SK-N-SH (cell line): ENCODE results near the gene AGMO. TPM values are rescaled to one million over a fixed set of nuclear protein-coding genes. Genes with fewer than 3 reads are reported as not detected.

Source experiments
- CTCF ChIA-PET: fragments of 300-600, 350-600 bp; formaldehyde crosslinking; extraction: SDS; loops from one replicate; lab custom pipeline; 2021; lab: Yijun Ruan, JAX
- POLR2A ChIA-PET: fragments of 350-600 bp; sonication (Branson Sonifier 250); formaldehyde crosslinking; extraction: SDS; loops from one replicate; lab custom pipeline; 2020; ENCODE audit warnings: antibody characterized with exemption, inconsistent platforms; lab: Yijun Ruan, JAX
- DNase-seq: peaks from one replicate; pipeline ENCODE4 v3.0.0; 2012
- H2AFZ ChIP-seq: fragments of 200-600 bp; sonication (generic); 2 replicates; pipeline ENCODE4 v1.8.1; 2016; ENCODE audit warnings: antibody characterized with exemption, mild to moderate bottlenecking, low read depth
- H3F3A ChIP-seq: fragments of 200-600 bp; sonication (generic); replicated peaks from 2 replicates; pipeline ENCODE3; 2016; ENCODE audit warnings: antibody characterized with exemption, mild to moderate bottlenecking; ENCODE audit not compliant: insufficient read depth
- H3K27ac ChIP-seq, 2 experiments: fragments of 200-500 bp in 1 of 2; fragments of 200-600 bp in 1 of 2; sonication (Bioruptor generic) in 1 of 2; sonication (generic), shearing (Covaris generic) in 1 of 2; 2 replicates each; pipeline versions ENCODE4 v1.5.1 to v1.6.1; 2014 to 2016; ENCODE audit warnings: low read depth in 2 of 2, inconsistent platforms in 1 of 2, low read length in 1 of 2, mild to moderate bottlenecking in 1 of 2, mixed read lengths in 1 of 2
- H3K27me3 ChIP-seq: fragments of 200-600 bp; sonication (generic), shearing (Covaris generic); 2 replicates; pipeline ENCODE4 v1.6.1; 2016; ENCODE audit warnings: mixed run types; ENCODE audit not compliant: insufficient read depth
- H3K36me3 ChIP-seq, 2 experiments: fragments of 200-500 bp in 1 of 2; fragments of 200-600 bp in 1 of 2; sonication (Bioruptor generic) in 1 of 2; sonication (generic) in 1 of 2; replicated peaks in 1 of 2; 2 replicates each; pipeline versions ENCODE3 to v1.5.1; 2014 to 2016; ENCODE audit warnings: low read length in 1 of 2, mild to moderate bottlenecking in 1 of 2; ENCODE audit not compliant: insufficient read depth in 2 of 2, control insufficient read depth in 1 of 2
- H3K4me1 ChIP-seq, 2 experiments: fragments of 200-500 bp in 1 of 2; fragments of 200-600 bp in 1 of 2; sonication (Bioruptor generic) in 1 of 2; sonication (generic), shearing (Covaris generic) in 1 of 2; 2 replicates each; pipeline versions ENCODE4 v1.5.1 to v1.6.1; 2014 to 2016; ENCODE audit warnings: low read depth in 1 of 2, low read length in 1 of 2, mixed run types in 1 of 2; ENCODE audit not compliant: insufficient read depth in 2 of 2, control insufficient read depth in 1 of 2
- H3K4me2 ChIP-seq: fragments of 200-600 bp; sonication (generic), shearing (Covaris generic); 2 replicates; pipeline ENCODE4 v1.6.1; 2017; ENCODE audit warnings: mixed run types
- H3K4me3 ChIP-seq, 2 experiments: fragments of 200-500 bp in 1 of 2; fragments of 200-600 bp in 1 of 2; sonication (Bioruptor generic) in 1 of 2; sonication (generic), shearing (Covaris generic) in 1 of 2; 2 replicates each; pipeline versions ENCODE4 v1.5.1 to v1.8.1; 2014 to 2016; ENCODE audit warnings: low read depth in 2 of 2, inconsistent platforms in 1 of 2, low read length in 1 of 2, mild to moderate bottlenecking in 1 of 2, mixed read lengths in 1 of 2, moderate library complexity in 1 of 2
- H3K79me2 ChIP-seq: fragments of 200-600 bp; sonication (generic); 2 replicates; pipeline ENCODE4 v1.8.1; 2017; ENCODE audit warnings: mild to moderate bottlenecking; ENCODE audit not compliant: insufficient read depth
- H3K9ac ChIP-seq: fragments of 200-600 bp; sonication (generic); 2 replicates; pipeline ENCODE4 v1.6.1; 2017; ENCODE audit warnings: mixed run types
- H3K9me2 ChIP-seq: fragments of 200-600 bp; sonication (generic); 2 replicates; pipeline ENCODE4 v1.6.1; 2017; ENCODE audit warnings: mixed run types
- H3K9me3 ChIP-seq: fragments of 200-600 bp; sonication (generic); 2 replicates; pipeline ENCODE4 v1.6.1; 2017; ENCODE audit warnings: mixed run types, mild to moderate bottlenecking, moderate library complexity
- H4K20me1 ChIP-seq: fragments of 200-600 bp; sonication (generic); 2 replicates; pipeline ENCODE4 v1.6.1; 2017; ENCODE audit warnings: mild to moderate bottlenecking, mixed run types; ENCODE audit not compliant: insufficient read depth
- EP300 ChIP-seq, 2 experiments: IDR thresholded peaks; 2 replicates each; pipeline versions ENCODE4 v1.4.0 to v1.6.1; 2012; ENCODE audit warnings: borderline replicate concordance in 1 of 2, low read depth in 1 of 2, low read length in 1 of 2
- EZH2phosphoT487 ChIP-seq: fragments of 200-600 bp; sonication (generic); IDR thresholded peaks from 2 replicates; pipeline ENCODE4 v1.6.1; 2017; ENCODE audit warnings: low read depth, mixed run types, mild to moderate bottlenecking, antibody characterized with exemption, moderate library complexity, borderline replicate concordance
- FOXJ3 ChIP-seq: sonication (generic); formaldehyde crosslinking; IDR thresholded peaks from 2 replicates; pipeline ENCODE4 v1.5.1; 2020; ENCODE audit warnings: mild to moderate bottlenecking, missing genetic modification reagents
- FOXM1 ChIP-seq: IDR thresholded peaks from 2 replicates; pipeline ENCODE4 v1.4.0; 2012; ENCODE audit warnings: low read depth, mild to moderate bottlenecking
- GABPA ChIP-seq: IDR thresholded peaks from 2 replicates; pipeline ENCODE4 v1.4.0; 2012; ENCODE audit warnings: low read depth, mild to moderate bottlenecking
- JUND ChIP-seq: IDR thresholded peaks from 2 replicates; pipeline ENCODE4 v1.4.0; 2012
- NRF1 ChIP-seq: IDR thresholded peaks from 2 replicates; pipeline ENCODE4 v1.6.1; 2012; ENCODE audit warnings: low read depth, mild to moderate bottlenecking, low read length
- RFX5 ChIP-seq: IDR thresholded peaks from 2 replicates; pipeline ENCODE4 v1.6.1; 2012; ENCODE audit warnings: mild to moderate bottlenecking, improper control_type of control experiment, low read length
- RXRA ChIP-seq: IDR thresholded peaks from 2 replicates; pipeline ENCODE4 v1.4.0; 2012; ENCODE audit warnings: low read depth, mild to moderate bottlenecking, borderline replicate concordance
- TAF1 ChIP-seq: IDR thresholded peaks from 2 replicates; pipeline ENCODE4 v1.6.1; 2012; ENCODE audit warnings: low read depth, mild to moderate bottlenecking, low read length, moderate library complexity, borderline replicate concordance
- WGBS: methylation state at CpG from one replicate; pipeline ENCODE4 v1.1.6; 2017; ENCODE audit warnings: low lambda C conversion rate; 5-methylcytosine and 5-hydroxymethylcytosine counted together
- polyA plus RNA-seq, 3 experiments: library from polyadenylated mRNA; depleted of rRNA; stranded (reverse); fragments of >200 nt; gene quantifications; 2 replicates each; pipeline ENCODE4 v1.2.3, GENCODE V29; 2012
- TF ChIP-seq, protein P1 (sequence below): IDR thresholded peaks from 2 replicates; pipeline ENCODE4 v1.4.0; 2012; ENCODE audit warnings: low read depth, borderline replicate concordance
- TF ChIP-seq, protein P2 (sequence below): IDR thresholded peaks from 2 replicates; pipeline ENCODE4; 2012
- TF ChIP-seq, protein P3 (sequence below): fragments of 150-350 bp; IDR thresholded peaks from 2 replicates; pipeline ENCODE4 v1.6.1; 2016; ENCODE audit warnings: mild to moderate bottlenecking, low read depth, low read length
- TF ChIP-seq, protein P4 (sequence below): fragments of 200-600 bp; sonication (generic); IDR thresholded peaks from 2 replicates; pipeline ENCODE4 v1.6.1; 2017; ENCODE audit warnings: antibody characterized with exemption, mild to moderate bottlenecking, moderate library complexity
- TF ChIP-seq, protein P5 (sequence below): IDR thresholded peaks from 2 replicates; pipeline ENCODE4 v1.4.0; 2012; ENCODE audit warnings: low read depth

AGMO gene
- polyA plus RNA-seq, 1 of the 3 experiments (the other 2 are of a cell fraction) = 0.05 TPM

DNA sequence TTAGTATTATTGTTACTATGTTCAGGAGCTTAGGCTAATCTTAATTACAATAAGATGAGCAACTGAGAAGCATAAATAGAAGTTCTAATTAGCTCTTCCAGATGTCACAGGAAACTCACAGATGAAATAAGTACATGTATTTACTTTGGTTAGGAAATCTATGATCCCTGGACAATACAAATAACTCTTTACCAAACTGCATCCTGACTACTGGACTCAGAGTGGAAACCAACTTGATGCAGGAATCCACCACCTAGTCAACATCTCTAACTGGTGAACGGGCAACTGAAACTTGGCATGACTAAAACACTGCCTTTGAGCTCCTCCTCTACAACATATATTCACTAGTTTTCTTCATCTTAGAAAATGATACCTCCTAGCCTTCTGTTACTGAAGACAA is 193.2 kb downstream of the AGMO start:
- no peaks in the 10 kb centered on the region for H3K9me3 ChIP-seq
- no peaks in the 10 kb centered on the region for H4K20me1 ChIP-seq
- no peak for TF ChIP-seq JUND
- no peak for TF ChIP-seq NRF1
- TF ChIP-seq FOXM1 = no peak
- TF ChIP-seq, protein P1, sequence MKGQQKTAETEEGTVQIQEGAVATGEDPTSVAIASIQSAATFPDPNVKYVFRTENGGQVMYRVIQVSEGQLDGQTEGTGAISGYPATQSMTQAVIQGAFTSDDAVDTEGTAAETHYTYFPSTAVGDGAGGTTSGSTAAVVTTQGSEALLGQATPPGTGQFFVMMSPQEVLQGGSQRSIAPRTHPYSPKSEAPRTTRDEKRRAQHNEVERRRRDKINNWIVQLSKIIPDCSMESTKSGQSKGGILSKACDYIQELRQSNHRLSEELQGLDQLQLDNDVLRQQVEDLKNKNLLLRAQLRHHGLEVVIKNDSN = no peak
- TF ChIP-seq FOXJ3 (CRISPR knock-in tag) = no peak
- TF ChIP-seq TAF1 = no peak
- TF ChIP-seq, protein P2, sequence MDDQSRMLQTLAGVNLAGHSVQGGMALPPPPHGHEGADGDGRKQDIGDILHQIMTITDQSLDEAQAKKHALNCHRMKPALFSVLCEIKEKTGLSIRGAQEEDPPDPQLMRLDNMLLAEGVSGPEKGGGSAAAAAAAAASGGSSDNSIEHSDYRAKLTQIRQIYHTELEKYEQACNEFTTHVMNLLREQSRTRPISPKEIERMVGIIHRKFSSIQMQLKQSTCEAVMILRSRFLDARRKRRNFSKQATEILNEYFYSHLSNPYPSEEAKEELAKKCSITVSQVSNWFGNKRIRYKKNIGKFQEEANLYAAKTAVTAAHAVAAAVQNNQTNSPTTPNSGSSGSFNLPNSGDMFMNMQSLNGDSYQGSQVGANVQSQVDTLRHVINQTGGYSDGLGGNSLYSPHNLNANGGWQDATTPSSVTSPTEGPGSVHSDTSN = no peak
- TF ChIP-seq, all 33 proteins: peak for 0
- H3K9me2 ChIP-seq = no peaks in the 10 kb centered on the region
- WGBS = 65% methylated on average over 1 of the region's 1 CpG
- no peak overlapping the region for H3K4me3 ChIP-seq
- CTCF ChIA-PET = interaction anchor here (1.0 kb wide), 1 partner anchor 21 kb away, joined by 4 read pairs; no protein-coding TSS in a partner anchor
- no peaks in the 10 kb centered on the region for H3F3A ChIP-seq
- H2AFZ ChIP-seq = no peak overlapping the region
- H3K79me2 ChIP-seq = no peaks in the 10 kb centered on the region
- no peak overlapping the region for H3K4me2 ChIP-seq
- no peak overlapping the region for H3K9ac ChIP-seq
- POLR2A ChIA-PET = no interaction called here
- H3K36me3 ChIP-seq = no peaks in the 10 kb centered on the region
- H3K27me3 ChIP-seq = no peaks in the 10 kb centered on the region
- H3K27ac ChIP-seq = no peak overlapping the region
- no peaks in the 10 kb centered on the region for H3K4me1 ChIP-seq
- DNase-seq = no peak

DNA sequence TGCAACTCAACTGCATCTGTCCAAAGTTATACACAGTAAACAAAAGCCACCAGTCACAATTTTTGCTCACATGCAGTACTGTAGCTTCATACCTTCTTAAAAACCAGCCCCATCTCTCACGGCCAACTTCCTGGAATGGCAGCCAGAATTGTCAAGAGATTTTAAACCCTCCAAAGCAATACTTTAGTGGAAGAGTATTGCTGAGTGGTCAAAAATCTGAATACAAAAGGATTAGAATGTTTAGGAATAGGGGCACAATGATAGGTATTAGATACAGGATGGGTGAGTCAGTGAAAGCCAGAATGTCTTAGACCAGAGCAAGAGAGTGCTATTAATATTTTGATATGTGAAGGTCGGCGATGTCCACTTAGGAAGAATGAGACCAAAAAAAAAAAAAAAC is 193.9 kb downstream of the AGMO start:
- H2AFZ ChIP-seq = no peak overlapping the region
- no peak for TF ChIP-seq TAF1
- TF ChIP-seq RFX5 = no peak
- TF ChIP-seq, protein P1 = no peak
- TF ChIP-seq EZH2phosphoT487 = no peak
- TF ChIP-seq, protein P2 = no peak
- TF ChIP-seq, protein P3, sequence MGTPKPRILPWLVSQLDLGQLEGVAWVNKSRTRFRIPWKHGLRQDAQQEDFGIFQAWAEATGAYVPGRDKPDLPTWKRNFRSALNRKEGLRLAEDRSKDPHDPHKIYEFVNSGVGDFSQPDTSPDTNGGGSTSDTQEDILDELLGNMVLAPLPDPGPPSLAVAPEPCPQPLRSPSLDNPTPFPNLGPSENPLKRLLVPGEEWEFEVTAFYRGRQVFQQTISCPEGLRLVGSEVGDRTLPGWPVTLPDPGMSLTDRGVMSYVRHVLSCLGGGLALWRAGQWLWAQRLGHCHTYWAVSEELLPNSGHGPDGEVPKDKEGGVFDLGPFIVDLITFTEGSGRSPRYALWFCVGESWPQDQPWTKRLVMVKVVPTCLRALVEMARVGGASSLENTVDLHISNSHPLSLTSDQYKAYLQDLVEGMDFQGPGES = no peak
- no peak for TF ChIP-seq GABPA
- TF ChIP-seq, protein P4, sequence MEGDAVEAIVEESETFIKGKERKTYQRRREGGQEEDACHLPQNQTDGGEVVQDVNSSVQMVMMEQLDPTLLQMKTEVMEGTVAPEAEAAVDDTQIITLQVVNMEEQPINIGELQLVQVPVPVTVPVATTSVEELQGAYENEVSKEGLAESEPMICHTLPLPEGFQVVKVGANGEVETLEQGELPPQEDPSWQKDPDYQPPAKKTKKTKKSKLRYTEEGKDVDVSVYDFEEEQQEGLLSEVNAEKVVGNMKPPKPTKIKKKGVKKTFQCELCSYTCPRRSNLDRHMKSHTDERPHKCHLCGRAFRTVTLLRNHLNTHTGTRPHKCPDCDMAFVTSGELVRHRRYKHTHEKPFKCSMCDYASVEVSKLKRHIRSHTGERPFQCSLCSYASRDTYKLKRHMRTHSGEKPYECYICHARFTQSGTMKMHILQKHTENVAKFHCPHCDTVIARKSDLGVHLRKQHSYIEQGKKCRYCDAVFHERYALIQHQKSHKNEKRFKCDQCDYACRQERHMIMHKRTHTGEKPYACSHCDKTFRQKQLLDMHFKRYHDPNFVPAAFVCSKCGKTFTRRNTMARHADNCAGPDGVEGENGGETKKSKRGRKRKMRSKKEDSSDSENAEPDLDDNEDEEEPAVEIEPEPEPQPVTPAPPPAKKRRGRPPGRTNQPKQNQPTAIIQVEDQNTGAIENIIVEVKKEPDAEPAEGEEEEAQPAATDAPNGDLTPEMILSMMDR = no peak
- TF ChIP-seq FOXJ3 (CRISPR knock-in tag) = no peak
- TF ChIP-seq, protein P5, sequence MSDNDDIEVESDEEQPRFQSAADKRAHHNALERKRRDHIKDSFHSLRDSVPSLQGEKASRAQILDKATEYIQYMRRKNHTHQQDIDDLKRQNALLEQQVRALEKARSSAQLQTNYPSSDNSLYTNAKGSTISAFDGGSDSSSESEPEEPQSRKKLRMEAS = no peak
- TF ChIP-seq RXRA = no peak
- no peak for TF ChIP-seq EP300 (IDR thresholded peaks at IDR 0.05; ENCODE audit: borderline replicate concordance in 1 of 2, low read depth in 1 of 2, low read length in 1 of 2)
- no peaks in the 10 kb centered on the region for H3K79me2 ChIP-seq

More for the DNA sequence above, 193.9 kb downstream of the AGMO start:
- WGBS = 64% methylated on average over 3 of the region's 3 CpGs
- no peaks in the 10 kb centered on the region for H3F3A ChIP-seq
- DNase-seq = no peak
- no peaks in the 10 kb centered on the region for H4K20me1 ChIP-seq
- H3K27ac ChIP-seq = no peak overlapping the region
- H3K9me3 ChIP-seq = no peaks in the 10 kb centered on the region
- H3K27me3 ChIP-seq = no peaks in the 10 kb centered on the region
- ChIA-PET POLR2A (no interaction called here), CTCF (interaction anchor here (0.5 to 1.3 kb wide), 4 partner anchors 22 to 353 kb away, joined by 3 to 4 read pairs (median 4); no protein-coding TSS in a partner anchor)
- H3K4me2 ChIP-seq = no peak overlapping the region
- no peak overlapping the region for H3K4me3 ChIP-seq
- H3K9ac ChIP-seq = no peak overlapping the region
- no peaks in the 10 kb centered on the region for H3K4me1 ChIP-seq
- no peaks in the 10 kb centered on the region for H3K36me3 ChIP-seq
- H3K9me2 ChIP-seq = no peaks in the 10 kb centered on the region
